HEK293 (cell line): Measurements from ENCODE around the gene TPRG1.

Source experiments
- CTCF ChIP-seq: fragments of 450-650 bp; formaldehyde crosslinking; IDR thresholded peaks from 2 replicates; pipeline ENCODE4 v1.5.1; 2016; ENCODE audit warnings: missing biosample characterization, missing genetic modification characterization
- REST ChIP-seq: fragments of 450-650 bp; formaldehyde crosslinking; IDR thresholded peaks from 2 replicates; pipeline ENCODE4 v1.5.1; 2016; ENCODE audit warnings: missing biosample characterization, missing genetic modification characterization
- ZNF510 ChIP-seq: fragments of 450-650 bp; formaldehyde crosslinking; IDR thresholded peaks from 2 replicates; pipeline ENCODE4 v1.5.1; 2018; ENCODE audit warnings: mild to moderate bottlenecking, missing genetic modification characterization, missing biosample characterization; ENCODE audit not compliant: insufficient replicate concordance
- ZNF785 ChIP-seq: fragments of 450-650 bp; formaldehyde crosslinking; IDR thresholded peaks from 2 replicates; pipeline ENCODE4 v1.5.1; 2016; ENCODE audit warnings: missing biosample characterization, missing genetic modification characterization

- TF ChIP-seq CTCF (tag by site-specific recombination) (no peak), ZNF510 (tag by site-specific recombination) (no peak), ZNF785 (tag by site-specific recombination) (no peak), REST (no peak)
These were observed 183.3 kb downstream of the TPRG1 start for GRCh38 chr3:189355115-189355480.
